DND-41 (cell line): ENCODE data around the gene CPSF6.
A peak's percentile ranks its signal among the peaks of the same experiment; 100 is the strongest.

Experiments used
- ATAC-seq: fragments of 200-7000 bp; cut with Tn5 transposase; 3 replicates; pipeline ENCODE4 v1.9.1; 2021; ENCODE audit warnings: low read depth; ENCODE audit not compliant: insufficient read depth
- DNase-seq: peaks from one replicate; pipeline ENCODE4 v3.0.0-alpha.2; 2020
- H2AFZ ChIP-seq: 2 replicates; pipeline ENCODE4 v1.6.0; 2012; ENCODE audit warnings: low read depth, low read length
- H3K27ac ChIP-seq: 2 replicates; pipeline ENCODE4 v1.5.1; 2012; ENCODE audit warnings: low read length, inconsistent platforms
- H3K27me3 ChIP-seq: fragments of 200-600 bp; sonication (generic); 2 replicates; pipeline ENCODE4 v1.6.0; 2012; ENCODE audit warnings: low read length, mild to moderate bottlenecking, inconsistent platforms; ENCODE audit not compliant: insufficient read depth, poor library complexity
- H3K36me3 ChIP-seq: 2 replicates; pipeline ENCODE4 v1.5.1; 2012; ENCODE audit warnings: low read length, inconsistent platforms; ENCODE audit not compliant: insufficient read depth
- H3K4me1 ChIP-seq: 2 replicates; pipeline ENCODE4 v1.5.1; 2012; ENCODE audit warnings: mild to moderate bottlenecking, low read length; ENCODE audit not compliant: insufficient read depth
- H3K4me2 ChIP-seq: 2 replicates; pipeline ENCODE4 v1.6.0; 2012; ENCODE audit warnings: mild to moderate bottlenecking, moderate library complexity, low read length, inconsistent platforms; ENCODE audit not compliant: insufficient read depth
- H3K4me3 ChIP-seq, 2 experiments: fragments of 200-600 bp in 1 of 2; shearing (Covaris generic) in 1 of 2; 2 replicates each; pipeline ENCODE4 v1.5.1; 2012 to 2016; ENCODE audit warnings: inconsistent platforms in 2 of 2, low read length in 2 of 2, mild to moderate bottlenecking in 2 of 2, low read depth in 1 of 2, moderate library complexity in 1 of 2
- H3K79me2 ChIP-seq: 2 replicates; pipeline ENCODE4 v1.6.0; 2012; ENCODE audit warnings: low read length, inconsistent platforms; ENCODE audit not compliant: insufficient read depth
- H3K9ac ChIP-seq: 2 replicates; pipeline ENCODE4 v1.6.0; 2012; ENCODE audit warnings: low read depth, mild to moderate bottlenecking, inconsistent platforms, low read length, moderate library complexity
- H3K9me3 ChIP-seq: 2 replicates; pipeline ENCODE4 v1.5.1; 2012; ENCODE audit warnings: low read length, moderate library complexity, mild to moderate bottlenecking, inconsistent platforms; ENCODE audit not compliant: insufficient read depth, severe bottlenecking
- H4K20me1 ChIP-seq: 2 replicates; pipeline ENCODE4 v1.6.0; 2012; ENCODE audit warnings: low read length; ENCODE audit not compliant: insufficient read depth
- CTCF ChIP-seq: IDR thresholded peaks from 2 replicates; pipeline ENCODE4 v1.5.1; 2012; ENCODE audit warnings: borderline replicate concordance, low read length, moderate library complexity, mild to moderate bottlenecking; ENCODE audit not compliant: poor library complexity, severe bottlenecking; ENCODE audit errors: extremely low read depth
- EZH2 ChIP-seq: IDR thresholded peaks from 3 replicates; pipeline ENCODE4 v1.6.1; 2012; ENCODE audit warnings: borderline replicate concordance, low read depth, mild to moderate bottlenecking, moderate library complexity, low read length, inconsistent platforms; ENCODE audit not compliant: severe bottlenecking

The CPSF6 gene

GRCh38 chr12:69240631-69240995 lies 1.2 kb downstream of the CPSF6 start:
- Histone ChIP-seq H3K9ac (peak overlapping the region; percentile 99), H3K27me3 (no peaks in the 10 kb centered on the region), H4K20me1 (peaks cover 53% of the 10 kb centered on the region), H3K36me3 (peaks cover 37% of the 10 kb centered on the region), H3K4me2 (peak overlapping the region; percentile 96), H3K27ac (peak overlapping the region; percentile 94), H3K4me1 (peaks cover 47% of the 10 kb centered on the region), H3K4me3 (peak overlapping the region; percentile 98 to 100), H3K9me3 (no peaks in the 10 kb centered on the region), H3K79me2 (peaks cover 70% of the 10 kb centered on the region), H2AFZ (0 out of 2 replicates have a peak overlapping the region, but pooled peaks have one; percentile 84)
- TF ChIP-seq CTCF: no peak
- TF ChIP-seq EZH2: no peak
- ATAC-seq (no peak), DNase-seq (peak; percentile 18)

GRCh38 chr12:69241438-69242092 lies 2.2 kb downstream of the CPSF6 start:
- ATAC-seq (no peak), DNase-seq (no peak)
- Histone ChIP-seq H3K9ac (peak overlapping the region; percentile 99), H3K4me1 (peaks cover 48% of the 10 kb centered on the region), H3K4me2 (peak overlapping the region; percentile 96), H4K20me1 (peaks cover 62% of the 10 kb centered on the region), H3K79me2 (peaks cover 79% of the 10 kb centered on the region), H3K4me3 (peak overlapping the region; percentile 98 to 100; a peak in 3 of 4 replicates), H3K36me3 (peaks cover 37% of the 10 kb centered on the region), H3K9me3 (no peaks in the 10 kb centered on the region), H2AFZ (no peak overlapping the region), H3K27ac (peak overlapping the region; percentile 94), H3K27me3 (no peaks in the 10 kb centered on the region)
- TF ChIP-seq CTCF (no peak), EZH2 (no peak)

GRCh38 chr12:69243099-69244084 lies 4.0 kb downstream of the CPSF6 start:
- Histone ChIP-seq H3K4me3 (peak overlapping the region in 1 of 2 experiments; percentile 29; a peak in 1 of 4 replicates), H3K4me2 (peak overlapping the region; percentile 96), H3K27me3 (no peaks in the 10 kb centered on the region), H3K36me3 (peaks cover 41% of the 10 kb centered on the region), H3K79me2 (peaks cover 98% of the 10 kb centered on the region), H2AFZ (no peak overlapping the region), H3K9ac (no peak overlapping the region; the same call in none of the 2 replicates), H3K4me1 (peaks cover 51% of the 10 kb centered on the region), H3K9me3 (no peaks in the 10 kb centered on the region), H4K20me1 (peaks cover 80% of the 10 kb centered on the region), H3K27ac (peak overlapping the region; percentile 38; the same call in 1 of the 2 replicates)
- TF ChIP-seq EZH2 (no peak), CTCF (no peak)
- ATAC-seq: no peak
- DNase-seq: no peak
